ENCODE measurements around the gene SREBF2.

DNA sequence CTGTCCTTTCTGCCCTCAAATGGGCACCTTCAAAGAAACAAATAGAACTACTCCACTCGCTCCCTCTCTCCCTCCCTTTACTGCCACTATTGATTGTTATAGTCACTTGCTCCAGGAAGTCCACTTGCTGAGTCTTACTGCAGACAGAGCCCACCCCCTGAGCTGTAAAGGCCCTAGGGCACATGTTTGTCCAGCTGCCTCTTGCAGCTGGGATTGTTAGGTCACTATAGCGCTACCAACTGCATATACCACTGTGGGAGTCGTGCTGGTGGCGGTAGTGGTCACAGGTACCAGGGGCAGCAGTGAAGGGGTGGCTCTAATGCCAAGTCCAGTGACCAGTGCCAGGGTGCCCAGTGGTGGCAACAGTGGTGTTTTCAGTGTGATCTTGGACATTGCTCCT is 4.4 kb upstream of the SREBF2 start:
- TF ChIP-seq, protein P1, sequence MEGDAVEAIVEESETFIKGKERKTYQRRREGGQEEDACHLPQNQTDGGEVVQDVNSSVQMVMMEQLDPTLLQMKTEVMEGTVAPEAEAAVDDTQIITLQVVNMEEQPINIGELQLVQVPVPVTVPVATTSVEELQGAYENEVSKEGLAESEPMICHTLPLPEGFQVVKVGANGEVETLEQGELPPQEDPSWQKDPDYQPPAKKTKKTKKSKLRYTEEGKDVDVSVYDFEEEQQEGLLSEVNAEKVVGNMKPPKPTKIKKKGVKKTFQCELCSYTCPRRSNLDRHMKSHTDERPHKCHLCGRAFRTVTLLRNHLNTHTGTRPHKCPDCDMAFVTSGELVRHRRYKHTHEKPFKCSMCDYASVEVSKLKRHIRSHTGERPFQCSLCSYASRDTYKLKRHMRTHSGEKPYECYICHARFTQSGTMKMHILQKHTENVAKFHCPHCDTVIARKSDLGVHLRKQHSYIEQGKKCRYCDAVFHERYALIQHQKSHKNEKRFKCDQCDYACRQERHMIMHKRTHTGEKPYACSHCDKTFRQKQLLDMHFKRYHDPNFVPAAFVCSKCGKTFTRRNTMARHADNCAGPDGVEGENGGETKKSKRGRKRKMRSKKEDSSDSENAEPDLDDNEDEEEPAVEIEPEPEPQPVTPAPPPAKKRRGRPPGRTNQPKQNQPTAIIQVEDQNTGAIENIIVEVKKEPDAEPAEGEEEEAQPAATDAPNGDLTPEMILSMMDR (IDR thresholded peaks at IDR 0.05; ENCODE audit: control extremely low read depth in 1 of 3, insufficient read depth in 1 of 3, low read depth in 1 of 3, low read length in 3 of 3): no peak
- TF ChIP-seq YY1 (IDR thresholded peaks at IDR 0.05; ENCODE audit: low read depth, low read length): no peak
- no peak for TF ChIP-seq GABPA (IDR thresholded peaks at IDR 0.05; ENCODE audit: borderline replicate concordance, insufficient read depth, low read length)
- TF ChIP-seq TAF1 (IDR thresholded peaks at IDR 0.05; ENCODE audit: low read depth, low read length): no peak
- TF ChIP-seq EZH2 (IDR thresholded peaks at IDR 0.05; ENCODE audit: low read depth, low read length, severe bottlenecking): no peak
- TF ChIP-seq CREB1 (IDR thresholded peaks at IDR 0.05): no peak
- no peak for TF ChIP-seq TEAD4 (IDR thresholded peaks at IDR 0.05; ENCODE audit: low read depth, low read length)
- TF ChIP-seq HDAC6 (IDR thresholded peaks at IDR 0.05; ENCODE audit: low read depth, low read length): no peak
- no peak for TF ChIP-seq CEBPB (IDR thresholded peaks at IDR 0.05; ENCODE audit: low read depth, low read length)
- TF ChIP-seq POLR2A (IDR thresholded peaks at IDR 0.05; ENCODE audit: control extremely low read depth in 1 of 2, low read depth in 2 of 2, low read length in 2 of 2): no peak
- TF ChIP-seq SP1 (IDR thresholded peaks at IDR 0.05; ENCODE audit: low read depth, low read length): no peak
- TF ChIP-seq EP300 (IDR thresholded peaks at IDR 0.05; ENCODE audit: borderline replicate concordance in 1 of 2, low read depth in 2 of 2, low read length in 2 of 2): no peak
- no peak for TF ChIP-seq CBX5 (IDR thresholded peaks at IDR 0.05; ENCODE audit: low read depth, low read length)
- no peak for TF ChIP-seq ZNF274 (IDR thresholded peaks at IDR 0.05; ENCODE audit: borderline replicate concordance, extremely low read depth, low read length)

Measured in H1 (cell line).